ENCODE data around the gene NEDD9. TPM values are rescaled to one million over a fixed set of nuclear protein-coding genes. Genes with fewer than 3 reads are reported as not detected.
A peak's percentile ranks its signal among the peaks of the same experiment; 100 is the strongest.

NEDD9 gene
- total and polyA plus RNA-seq, 2 of the 4 experiments (the other 2 are of a cell fraction) = 7.6 to 16.5 TPM

DNA sequence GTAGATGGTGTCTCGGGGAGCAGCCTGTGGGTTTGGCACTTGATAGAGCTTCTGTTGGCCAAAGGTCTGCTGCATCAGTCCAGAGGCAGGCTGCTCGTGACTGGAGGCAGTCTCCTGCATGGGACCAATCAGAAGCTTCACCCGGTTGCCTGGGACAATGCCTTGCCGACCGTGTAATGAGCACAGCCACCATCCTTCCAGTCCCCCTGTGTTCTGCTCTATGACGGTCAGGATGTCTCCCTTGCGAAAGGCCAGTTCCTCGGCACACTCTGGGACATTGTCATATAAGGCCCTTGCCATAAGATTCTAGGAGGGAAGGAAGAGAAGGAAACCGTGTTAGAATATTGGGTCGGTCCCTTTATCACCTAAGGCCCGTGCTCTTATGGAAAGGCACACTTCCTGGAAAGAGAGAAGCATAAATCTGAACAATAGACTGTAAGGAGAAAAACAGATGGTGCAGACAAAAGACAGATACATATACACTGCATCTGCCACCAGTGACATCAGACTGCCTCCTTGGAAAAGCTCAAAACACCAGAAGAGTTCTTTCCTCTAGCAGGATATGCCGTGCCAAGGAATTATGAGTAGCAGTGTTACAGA, 18.9 kb downstream of the NEDD9 start:
- peaks cover 3% of the 10 kb centered on the region; the same call in 1 of the 2 replicates for H3K36me3 ChIP-seq (ENCODE audit: control insufficient read depth, insufficient read depth, low read length)
- no peaks in the 10 kb centered on the region for H3K27me3 ChIP-seq (ENCODE audit: control insufficient read depth, insufficient read depth, low read length)
- intact Hi-C loops (cut with micrococcal nuclease) (no loop called here), in situ Hi-C loops (cut with MboI; ENCODE audit: low sequenced_read_pairs) (no loop called here), dilution Hi-C loops (cut with HindIII; ENCODE audit: low sequenced_read_pairs, unreplicated experiment) (no loop called here)
- H3K4me2 ChIP-seq (ENCODE audit: low read depth, low read length) = no peak overlapping the region; the same call in 1 of the 2 replicates
- H3K9ac ChIP-seq (ENCODE audit: low read depth, low read length) = no peak overlapping the region; the same call in 1 of the 2 replicates
- H4K8ac ChIP-seq (ENCODE audit: low read depth in 2 of 2, low read length in 2 of 2) = peak overlapping the region in 1 of 2 experiments; percentile 57; a peak in 3 of 4 replicates
- ChIA-PET POLR2A (ENCODE audit: unreplicated experiment) (no interaction called here), CTCF (interaction anchor here (0.6 to 1.4 kb wide), 2 partner anchors 11 to 260 kb away, joined by 3 read pairs; no protein-coding TSS in a partner anchor)
- no peak overlapping the region for H2AFZ ChIP-seq (replicated peaks; ENCODE audit: low read length, poor library complexity)
- peak overlapping the region; percentile 56 for H4K5ac ChIP-seq (ENCODE audit: low read depth, low read length)
- H3K79me1 ChIP-seq (ENCODE audit: low read depth in 1 of 2, low read length in 2 of 2) = peaks cover 17 to 85% of the 10 kb centered on the region in 2 experiments; a peak in 3 of 4 replicates
- peak overlapping the region; percentile 74; the same call in 1 of the 2 replicates for H3K18ac ChIP-seq (ENCODE audit: low read depth, low read length)
- ATAC-seq (ENCODE audit: low read depth) = peak; percentile 11; the same call in 1 of the 2 replicates
- peaks cover 14% of the 10 kb centered on the region; the same call in 1 of the 2 replicates for H4K20me1 ChIP-seq (ENCODE audit: insufficient read depth, low read length)
- peaks cover 21% of the 10 kb centered on the region for H3K9me1 ChIP-seq (ENCODE audit: insufficient read depth, low read length)
- peak overlapping the region; percentile 54 for H3K14ac ChIP-seq (replicated peaks; ENCODE audit: low read depth, low read length)
- H3K4me1 ChIP-seq (ENCODE audit: control insufficient read depth, insufficient read depth, low read length) = peaks cover 15% of the 10 kb centered on the region
- peak; percentile 61 for DNase-seq
- H3K9me3 ChIP-seq (ENCODE audit: control insufficient read depth, insufficient read depth, low read length) = no peaks in the 10 kb centered on the region
- peak overlapping the region; percentile 23; the same call in 1 of the 2 replicates for H2BK20ac ChIP-seq (ENCODE audit: low read depth, low read length)
- peak overlapping the region; percentile 63 for H4K91ac ChIP-seq (ENCODE audit: insufficient read depth, low read depth, low read length)
- H2AK5ac ChIP-seq (ENCODE audit: low read depth, low read length) = peak overlapping the region; percentile 84
- peak overlapping the region; percentile 69 for H3K4ac ChIP-seq (ENCODE audit: low read depth, low read length)
- no peak overlapping the region for H3K56ac ChIP-seq (ENCODE audit: extremely low read depth, insufficient read depth, low read length)
- peak overlapping the region; percentile 7 for H2BK5ac ChIP-seq (ENCODE audit: low read depth, low read length, poor library complexity, severe bottlenecking)
- H2BK15ac ChIP-seq (ENCODE audit: low read depth, low read length) = peak overlapping the region; percentile 41; the same call in 1 of the 3 replicates
- no peak overlapping the region for H3K4me3 ChIP-seq (ENCODE audit: insufficient read depth, low read depth, low read length)
- BruUV-seq (replicated peaks) = no TSS peak
- H3K27ac ChIP-seq (ENCODE audit: insufficient read depth, low read length) = peak overlapping the region; percentile 42; the same call in 1 of the 2 replicates
- H2AK9ac ChIP-seq (replicated peaks; ENCODE audit: low read depth, low read length, poor library complexity) = no peak overlapping the region
- H3K23ac ChIP-seq (ENCODE audit: low read depth, low read length) = peak overlapping the region; percentile 83; the same call in 1 of the 2 replicates
- WGBS, 2 experiments (ENCODE audit: extremely low coverage in 2 of 2, insufficient read length in 1 of 2) = 100% methylated on average over 1 of the region's 12 CpGs; no CpG with 5 or more reads in 1 of the 2 experiments
- TF ChIP-seq MAFK (IDR thresholded peaks at IDR 0.05; ENCODE audit: low read depth, low read length) (no peak), RFX5 (IDR thresholded peaks at IDR 0.05; ENCODE audit: low read depth, low read length) (no peak), BHLHE40 (IDR thresholded peaks at IDR 0.05; ENCODE audit: low read depth, low read length) (no peak)
- TF ChIP-seq, protein P1, sequence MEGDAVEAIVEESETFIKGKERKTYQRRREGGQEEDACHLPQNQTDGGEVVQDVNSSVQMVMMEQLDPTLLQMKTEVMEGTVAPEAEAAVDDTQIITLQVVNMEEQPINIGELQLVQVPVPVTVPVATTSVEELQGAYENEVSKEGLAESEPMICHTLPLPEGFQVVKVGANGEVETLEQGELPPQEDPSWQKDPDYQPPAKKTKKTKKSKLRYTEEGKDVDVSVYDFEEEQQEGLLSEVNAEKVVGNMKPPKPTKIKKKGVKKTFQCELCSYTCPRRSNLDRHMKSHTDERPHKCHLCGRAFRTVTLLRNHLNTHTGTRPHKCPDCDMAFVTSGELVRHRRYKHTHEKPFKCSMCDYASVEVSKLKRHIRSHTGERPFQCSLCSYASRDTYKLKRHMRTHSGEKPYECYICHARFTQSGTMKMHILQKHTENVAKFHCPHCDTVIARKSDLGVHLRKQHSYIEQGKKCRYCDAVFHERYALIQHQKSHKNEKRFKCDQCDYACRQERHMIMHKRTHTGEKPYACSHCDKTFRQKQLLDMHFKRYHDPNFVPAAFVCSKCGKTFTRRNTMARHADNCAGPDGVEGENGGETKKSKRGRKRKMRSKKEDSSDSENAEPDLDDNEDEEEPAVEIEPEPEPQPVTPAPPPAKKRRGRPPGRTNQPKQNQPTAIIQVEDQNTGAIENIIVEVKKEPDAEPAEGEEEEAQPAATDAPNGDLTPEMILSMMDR (conservative IDR thresholded peaks at IDR 0.05; ENCODE audit: low read depth, low read length) = no peak
- TF ChIP-seq, protein P2, sequence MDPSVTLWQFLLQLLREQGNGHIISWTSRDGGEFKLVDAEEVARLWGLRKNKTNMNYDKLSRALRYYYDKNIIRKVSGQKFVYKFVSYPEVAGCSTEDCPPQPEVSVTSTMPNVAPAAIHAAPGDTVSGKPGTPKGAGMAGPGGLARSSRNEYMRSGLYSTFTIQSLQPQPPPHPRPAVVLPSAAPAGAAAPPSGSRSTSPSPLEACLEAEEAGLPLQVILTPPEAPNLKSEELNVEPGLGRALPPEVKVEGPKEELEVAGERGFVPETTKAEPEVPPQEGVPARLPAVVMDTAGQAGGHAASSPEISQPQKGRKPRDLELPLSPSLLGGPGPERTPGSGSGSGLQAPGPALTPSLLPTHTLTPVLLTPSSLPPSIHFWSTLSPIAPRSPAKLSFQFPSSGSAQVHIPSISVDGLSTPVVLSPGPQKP (IDR thresholded peaks at IDR 0.05; ENCODE audit: borderline replicate concordance, low read depth, low read length) = no peak
- peak overlapping the region; percentile 76 for H2BK120ac ChIP-seq (ENCODE audit: low read depth, low read length)

Data from IMR-90 (cell line).